Keratinocyte (primary cell): ENCODE results near the gene BEST2. TPM values are rescaled to one million over a fixed set of nuclear protein-coding genes. Genes with fewer than 3 reads are reported as not detected.

Experiments
- DNase-seq: peaks from one replicate; pipeline ENCODE4 v3.0.0-alpha.2; 2011; ENCODE audit warnings: low read depth, missing footprints, low spot score
- FAIRE-seq: peaks from 2 replicates; lab custom pipeline; 2011; peaks lifted over from hg19 to GRCh38; lab: Jason Lieb, UNC
- H2AFZ ChIP-seq: 2 replicates; pipeline ENCODE4 v1.6.0; 2012; ENCODE audit warnings: low read length, control low read depth, inconsistent platforms; ENCODE audit not compliant: control insufficient read depth
- H3K27ac ChIP-seq: 2 replicates; pipeline ENCODE4 v1.5.1; 2011; ENCODE audit warnings: low read length; ENCODE audit not compliant: control insufficient read depth, insufficient read depth
- H3K27me3 ChIP-seq: 3 replicates; pipeline ENCODE4 v1.6.0; 2011; ENCODE audit warnings: low read length; ENCODE audit not compliant: control insufficient read depth, insufficient read depth; ENCODE audit errors: extremely low read depth
- H3K36me3 ChIP-seq, 2 experiments: 2 replicates in 1 of 2; 3 replicates in 1 of 2; pipeline ENCODE4 v1.5.1; 2011; ENCODE audit warnings: low read length in 2 of 2, mild to moderate bottlenecking in 1 of 2; ENCODE audit not compliant: control insufficient read depth in 2 of 2, insufficient read depth in 2 of 2; ENCODE audit errors: extremely low read depth in 1 of 2
- H3K4me1 ChIP-seq: 3 replicates; pipeline ENCODE4 v1.5.1; 2011; ENCODE audit warnings: low read length; ENCODE audit not compliant: control insufficient read depth, insufficient read depth; ENCODE audit errors: extremely low read depth
- H3K4me2 ChIP-seq: 3 replicates; pipeline ENCODE4 v1.6.0; 2011; ENCODE audit warnings: low read depth, low read length; ENCODE audit not compliant: control insufficient read depth, insufficient read depth; ENCODE audit errors: extremely low read depth
- H3K4me3 ChIP-seq, 3 experiments: fragments of 200-600 bp in 1 of 3; sonication (generic) in 1 of 3; 2 replicates in 2 of 3; 3 replicates in 1 of 3; pipeline ENCODE4 v1.5.1; 2011 to 2016; ENCODE audit warnings: low read length in 3 of 3, mild to moderate bottlenecking in 3 of 3, control low read depth in 2 of 3, inconsistent platforms in 1 of 3, low read depth in 1 of 3, mixed read lengths in 1 of 3, mixed run types in 1 of 3, moderate library complexity in 1 of 3; ENCODE audit not compliant: control insufficient read depth in 2 of 3, insufficient read depth in 2 of 3; ENCODE audit errors: extremely low read depth in 1 of 3
- H3K79me2 ChIP-seq: 2 replicates; pipeline ENCODE4 v1.6.0; 2012; ENCODE audit warnings: low read length; ENCODE audit not compliant: control insufficient read depth, insufficient read depth
- H3K9ac ChIP-seq: 3 replicates; pipeline ENCODE4 v1.6.0; 2011; ENCODE audit warnings: low read length; ENCODE audit not compliant: control insufficient read depth, insufficient read depth; ENCODE audit errors: extremely low read depth
- H3K9me1 ChIP-seq: 3 replicates; pipeline ENCODE4 v1.6.0; 2011; ENCODE audit warnings: low read length; ENCODE audit not compliant: control insufficient read depth, insufficient read depth; ENCODE audit errors: extremely low read depth
- H3K9me3 ChIP-seq: 2 replicates; pipeline ENCODE4 v1.5.1; 2012; ENCODE audit warnings: low read depth, low read length; ENCODE audit not compliant: control insufficient read depth
- H4K20me1 ChIP-seq: 3 replicates; pipeline ENCODE4 v1.6.0; 2011; ENCODE audit warnings: low read length; ENCODE audit not compliant: control insufficient read depth, insufficient read depth; ENCODE audit errors: extremely low read depth
- EZH2 ChIP-seq: IDR thresholded peaks from one replicate; pipeline ENCODE4 v1.6.1; 2012; ENCODE audit warnings: inconsistent platforms, mild to moderate bottlenecking, low read length, moderate library complexity
- dilution Hi-C: fragments of 300-500 bp; cut with MboI; formaldehyde crosslinking; loops from one replicate; pipeline ENCODE4 v1.7.0; 2020; ENCODE audit warnings: low sequenced_read_pairs; ENCODE audit not compliant: extremely low pct_ligation_motif_present
- polyA plus RNA-seq, 5 experiments: library from polyadenylated mRNA; depleted of rRNA in 3 of 5; stranded (reverse) in 3 of 5; stranded (forward) in 1 of 5; unstranded in 1 of 5; fragments of >200 nt; gene quantifications; 1 replicate in 1 of 5; 2 replicates in 3 of 5; 3 replicates in 1 of 5; pipeline versions ENCODE4 v1.2.1 to v1.2.3, GENCODE V29; 2011 to 2012; ENCODE audit warnings: missing spikeins in 2 of 5, low read depth in 1 of 5, low replicate concordance in 1 of 5
- TF ChIP-seq, protein P1 (sequence below), 3 experiments: IDR thresholded peaks in 1 of 3; conservative IDR thresholded peaks in 1 of 3; optimal IDR thresholded peaks in 1 of 3; 2 replicates in 2 of 3; 3 replicates in 1 of 3; pipeline versions ENCODE3 to v1.5.1; 2011; ENCODE audit warnings: low read length in 3 of 3, mild to moderate bottlenecking in 3 of 3, moderate library complexity in 2 of 3, control low read depth in 1 of 3, inconsistent platforms in 1 of 3; ENCODE audit not compliant: insufficient read depth in 2 of 3; ENCODE audit errors: extremely low read depth in 1 of 3

BEST2 gene
- polyA plus RNA-seq, 1 donor (not counting 4 experiments of a cell fraction or from before 2014, with no cell fraction given) = not detected

DNA sequence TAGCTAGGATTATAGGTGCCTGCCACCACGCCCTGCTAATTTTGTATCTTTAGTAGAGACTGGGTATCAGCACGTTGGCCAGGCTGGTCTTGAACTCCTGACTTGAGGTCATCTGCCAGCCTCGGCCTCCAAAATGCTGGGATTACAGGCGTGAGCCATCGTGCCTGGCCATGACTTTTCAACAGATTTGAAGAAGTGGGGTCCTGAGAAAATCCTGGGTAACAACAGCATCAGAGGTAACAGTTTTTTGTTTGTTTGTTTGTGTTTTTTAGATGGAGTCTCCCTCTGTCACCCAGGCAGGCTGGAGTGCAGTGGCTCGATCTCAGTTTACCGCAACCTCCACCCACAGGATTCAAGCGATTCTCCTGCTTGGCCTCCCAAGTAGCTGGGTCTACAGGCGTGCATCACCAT, 43.4 kb downstream of the BEST2 start:
- Histone ChIP-seq H3K27ac (no peak overlapping the region), H3K36me3 (peaks cover 4 to 7% of the 10 kb centered on the region in 2 experiments), H3K9ac (no peak overlapping the region), H2AFZ (no peak overlapping the region), H3K9me1 (no peaks in the 10 kb centered on the region), H3K9me3 (no peaks in the 10 kb centered on the region), H3K27me3 (no peaks in the 10 kb centered on the region), H3K4me2 (no peak overlapping the region), H3K4me1 (peaks cover 21% of the 10 kb centered on the region), H3K4me3 (no peak overlapping the region), H4K20me1 (peaks cover 11% of the 10 kb centered on the region), H3K79me2 (peaks cover 19% of the 10 kb centered on the region)
- FAIRE-seq = no peak
- dilution Hi-C loops = no loop called here
- DNase-seq = no peak
- TF ChIP-seq, protein P1, sequence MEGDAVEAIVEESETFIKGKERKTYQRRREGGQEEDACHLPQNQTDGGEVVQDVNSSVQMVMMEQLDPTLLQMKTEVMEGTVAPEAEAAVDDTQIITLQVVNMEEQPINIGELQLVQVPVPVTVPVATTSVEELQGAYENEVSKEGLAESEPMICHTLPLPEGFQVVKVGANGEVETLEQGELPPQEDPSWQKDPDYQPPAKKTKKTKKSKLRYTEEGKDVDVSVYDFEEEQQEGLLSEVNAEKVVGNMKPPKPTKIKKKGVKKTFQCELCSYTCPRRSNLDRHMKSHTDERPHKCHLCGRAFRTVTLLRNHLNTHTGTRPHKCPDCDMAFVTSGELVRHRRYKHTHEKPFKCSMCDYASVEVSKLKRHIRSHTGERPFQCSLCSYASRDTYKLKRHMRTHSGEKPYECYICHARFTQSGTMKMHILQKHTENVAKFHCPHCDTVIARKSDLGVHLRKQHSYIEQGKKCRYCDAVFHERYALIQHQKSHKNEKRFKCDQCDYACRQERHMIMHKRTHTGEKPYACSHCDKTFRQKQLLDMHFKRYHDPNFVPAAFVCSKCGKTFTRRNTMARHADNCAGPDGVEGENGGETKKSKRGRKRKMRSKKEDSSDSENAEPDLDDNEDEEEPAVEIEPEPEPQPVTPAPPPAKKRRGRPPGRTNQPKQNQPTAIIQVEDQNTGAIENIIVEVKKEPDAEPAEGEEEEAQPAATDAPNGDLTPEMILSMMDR (optimal IDR thresholded peaks at IDR 0.05 in 1 of 3, IDR thresholded peaks at IDR 0.05 in 1 of 3, conservative IDR thresholded peaks at IDR 0.05 in 1 of 3; ENCODE audit: extremely low read depth in 1 of 3, insufficient read depth in 2 of 3, low read length in 3 of 3) = no peak
- TF ChIP-seq EZH2 = no peak

DNA sequence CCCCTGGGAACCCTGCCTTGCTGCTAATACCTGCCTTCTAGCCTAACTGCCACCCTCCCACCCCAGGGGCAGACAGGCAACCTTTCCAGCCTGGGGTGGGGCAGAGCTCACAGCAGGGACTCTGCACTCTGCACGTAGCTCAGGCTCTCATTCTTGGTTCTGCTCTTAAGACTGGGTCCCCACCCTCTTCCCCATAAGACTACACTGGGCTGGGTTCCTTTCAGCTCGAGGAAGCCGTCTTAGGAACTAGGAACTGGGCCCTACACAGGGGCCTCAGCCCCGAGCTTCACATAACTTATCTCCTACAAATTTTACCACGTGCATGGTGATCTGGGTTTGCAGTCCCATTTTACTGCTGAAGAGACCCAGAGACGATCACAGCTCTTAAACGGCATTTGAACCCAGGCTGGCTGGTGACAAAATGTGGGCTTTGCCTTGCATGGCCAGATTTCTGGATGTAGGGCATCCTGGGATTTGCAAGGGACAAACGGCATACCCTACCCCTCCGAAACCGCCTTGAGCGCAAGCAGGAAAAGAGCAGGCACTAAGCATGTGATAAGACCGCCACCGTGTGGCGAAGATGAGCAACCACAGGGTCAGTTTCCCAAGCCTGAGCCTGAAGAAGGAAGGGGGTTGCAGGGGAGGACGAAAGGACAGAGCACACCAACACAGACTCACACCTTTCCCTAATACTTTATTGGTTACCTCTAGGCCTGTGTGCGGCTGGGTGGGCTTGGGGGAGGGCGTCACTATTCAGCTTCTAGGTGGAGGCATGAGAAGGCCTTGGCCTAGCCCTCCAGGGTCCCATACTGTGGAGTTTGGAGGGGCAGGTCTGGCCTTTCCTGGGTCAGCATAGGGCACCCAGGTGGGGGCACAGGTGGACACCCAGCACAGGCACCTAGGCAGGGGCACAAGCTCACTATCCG, 44.8 kb downstream of the BEST2 start:
- Histone ChIP-seq H2AFZ (no peak overlapping the region), H3K79me2 (peaks cover 29% of the 10 kb centered on the region), H3K27me3 (no peaks in the 10 kb centered on the region), H4K20me1 (peaks cover 11% of the 10 kb centered on the region), H3K9me1 (no peaks in the 10 kb centered on the region), H3K4me1 (peaks cover 22% of the 10 kb centered on the region), H3K27ac (peak overlapping the region; percentile 48), H3K9me3 (no peaks in the 10 kb centered on the region), H3K4me2 (peak overlapping the region; percentile 71), H3K4me3 (no peak overlapping the region), H3K9ac (peak overlapping the region; percentile 14), H3K36me3 (peaks cover 4 to 9% of the 10 kb centered on the region in 2 experiments)
- FAIRE-seq = peak; percentile 36
- no peak for DNase-seq
- dilution Hi-C loops = no loop called here
- no peak for TF ChIP-seq EZH2
- TF ChIP-seq, protein P1 (optimal IDR thresholded peaks at IDR 0.05 in 1 of 3, IDR thresholded peaks at IDR 0.05 in 1 of 3, conservative IDR thresholded peaks at IDR 0.05 in 1 of 3; ENCODE audit: extremely low read depth in 1 of 3, insufficient read depth in 2 of 3, low read length in 3 of 3) = peak; percentile 91 to 99 (median 97)
